Measurements from ENCODE around the gene ZBTB4. TPM values are rescaled to one million over a fixed set of nuclear protein-coding genes. Genes with fewer than 3 reads are reported as not detected.

Gene ZBTB4
- total and polyA plus RNA-seq, 2 donors from 2014 or later = 23.2 to 64.8 TPM

DNA sequence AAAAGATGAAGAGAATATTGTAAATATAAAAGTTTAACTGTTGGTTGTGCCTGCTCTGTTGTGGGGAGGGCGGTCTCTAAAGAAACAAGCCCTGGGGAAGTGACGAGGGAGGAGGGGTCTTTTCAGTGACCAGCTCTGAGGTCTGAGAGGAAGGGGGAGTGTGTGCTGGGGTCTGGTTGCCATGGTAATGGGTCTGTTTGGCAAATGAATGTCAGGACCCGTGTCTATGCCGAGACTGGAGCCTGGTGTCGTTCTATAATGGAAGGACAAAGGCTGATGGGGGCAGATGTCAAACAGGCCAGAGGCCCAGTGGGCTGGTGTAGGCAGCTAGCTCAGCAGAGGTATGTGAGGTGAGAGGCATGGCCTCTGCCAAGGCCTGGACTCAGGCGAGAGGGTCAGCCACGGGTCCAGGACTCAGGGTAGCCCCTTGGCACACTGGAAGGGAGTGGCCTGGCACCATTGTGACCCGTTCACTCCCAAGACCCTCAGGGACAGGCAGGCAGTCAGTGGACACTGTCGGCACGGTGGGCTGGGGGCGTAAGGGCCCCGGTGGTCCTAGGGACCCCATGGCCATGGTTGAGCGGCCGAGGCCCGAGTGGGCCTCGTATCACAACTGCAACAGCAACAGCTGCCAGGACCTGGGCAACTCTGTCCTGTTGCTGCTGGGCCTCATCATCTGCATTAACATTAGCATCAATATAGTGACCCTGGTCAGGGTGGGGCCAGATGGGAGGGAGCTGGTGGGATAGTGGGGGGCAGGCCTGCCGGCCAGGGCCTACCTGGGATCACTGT, 59.4 kb downstream of the ZBTB4 start, which contains the start of gene SPEM1:
SPEM1 (plus strand) TSS at position 506 of the 792 bp plus-strand sequence; CDS start at position 567, 61 bp downstream.
- H3K9ac ChIP-seq (ENCODE audit: low read length in 3 of 3) = no peak within 1 kb of the TSS
- FAIRE-seq (no peak), DNase-seq (peak in 4 of 5 donors; percentile 72 to 81 (median 77))
- TF ChIP-seq, protein P1, sequence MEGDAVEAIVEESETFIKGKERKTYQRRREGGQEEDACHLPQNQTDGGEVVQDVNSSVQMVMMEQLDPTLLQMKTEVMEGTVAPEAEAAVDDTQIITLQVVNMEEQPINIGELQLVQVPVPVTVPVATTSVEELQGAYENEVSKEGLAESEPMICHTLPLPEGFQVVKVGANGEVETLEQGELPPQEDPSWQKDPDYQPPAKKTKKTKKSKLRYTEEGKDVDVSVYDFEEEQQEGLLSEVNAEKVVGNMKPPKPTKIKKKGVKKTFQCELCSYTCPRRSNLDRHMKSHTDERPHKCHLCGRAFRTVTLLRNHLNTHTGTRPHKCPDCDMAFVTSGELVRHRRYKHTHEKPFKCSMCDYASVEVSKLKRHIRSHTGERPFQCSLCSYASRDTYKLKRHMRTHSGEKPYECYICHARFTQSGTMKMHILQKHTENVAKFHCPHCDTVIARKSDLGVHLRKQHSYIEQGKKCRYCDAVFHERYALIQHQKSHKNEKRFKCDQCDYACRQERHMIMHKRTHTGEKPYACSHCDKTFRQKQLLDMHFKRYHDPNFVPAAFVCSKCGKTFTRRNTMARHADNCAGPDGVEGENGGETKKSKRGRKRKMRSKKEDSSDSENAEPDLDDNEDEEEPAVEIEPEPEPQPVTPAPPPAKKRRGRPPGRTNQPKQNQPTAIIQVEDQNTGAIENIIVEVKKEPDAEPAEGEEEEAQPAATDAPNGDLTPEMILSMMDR (IDR thresholded peaks at IDR 0.05; ENCODE audit: borderline replicate concordance, extremely low read depth, insufficient read depth) = no peak
- no peaks in the 10 kb centered on the region for H3K4me1 ChIP-seq (ENCODE audit: control insufficient read depth in 2 of 3, insufficient read depth in 2 of 3, low read depth in 1 of 3, low read length in 3 of 3)
- no peaks in the 10 kb centered on the region for H3K9me3 ChIP-seq (ENCODE audit: control insufficient read depth in 2 of 3, insufficient read depth in 1 of 3, low read length in 3 of 3)
- no peak within 1 kb of the TSS for H3K4me3 ChIP-seq (ENCODE audit: low read length in 3 of 3)
- H3K36me3 ChIP-seq (ENCODE audit: control insufficient read depth in 2 of 3, insufficient read depth in 3 of 3, low read length in 3 of 3) = no peaks in the 10 kb centered on the region
- H3K27ac ChIP-seq (ENCODE audit: low read depth in 2 of 2, low read length in 2 of 2) = no peak within 1 kb of the TSS
- no peaks in the 10 kb centered on the region for H3K27me3 ChIP-seq (ENCODE audit: control insufficient read depth, insufficient read depth, low read length)
- intact Hi-C loops (cut with DNase I) = no loop called here

DNA sequence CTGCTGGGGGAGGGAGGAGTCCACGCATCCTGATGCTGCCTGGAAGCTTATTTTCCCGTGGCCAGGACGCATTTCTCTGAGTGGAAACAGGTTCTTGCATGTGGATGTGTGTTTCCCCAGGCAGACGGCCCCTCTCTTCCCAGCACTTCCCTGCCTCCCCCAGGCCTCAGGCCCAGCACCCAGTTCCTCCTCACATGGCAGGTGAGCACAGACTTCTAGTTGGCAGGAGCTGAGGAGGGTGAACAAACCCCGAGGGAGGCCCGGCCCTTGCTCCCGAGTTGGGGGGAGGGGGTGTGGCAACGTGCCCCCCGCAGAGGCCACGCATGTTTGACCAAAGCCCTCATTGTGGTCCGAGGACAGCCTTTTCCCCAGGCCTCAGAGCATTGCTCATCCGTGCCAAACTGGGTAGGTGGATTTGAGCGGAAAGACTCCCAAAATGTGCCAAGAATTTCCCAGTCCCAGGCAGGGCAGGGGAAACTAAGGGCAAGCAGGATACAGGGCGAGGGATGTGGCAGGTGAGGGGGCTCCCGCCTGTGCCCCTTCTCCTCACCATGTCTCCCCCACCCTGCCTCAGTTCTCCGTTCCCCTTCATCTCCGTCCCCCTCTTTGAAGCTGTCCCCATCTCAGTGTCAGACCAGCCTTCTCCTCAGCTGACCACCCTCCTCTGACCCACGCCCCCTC, 60.8 kb downstream of the ZBTB4 start:
- no peak overlapping the region for H3K4me3 ChIP-seq (ENCODE audit: low read length in 3 of 3)
- DNase-seq (no peak), FAIRE-seq (no peak)
- no peaks in the 10 kb centered on the region for H3K36me3 ChIP-seq (ENCODE audit: control insufficient read depth in 2 of 3, insufficient read depth in 3 of 3, low read length in 3 of 3)
- H3K27me3 ChIP-seq (ENCODE audit: control insufficient read depth, insufficient read depth, low read length) = no peaks in the 10 kb centered on the region
- no peak overlapping the region for H3K9ac ChIP-seq (ENCODE audit: low read length in 3 of 3)
- intact Hi-C loops (cut with DNase I) = no loop called here
- H3K4me1 ChIP-seq (ENCODE audit: control insufficient read depth in 2 of 3, insufficient read depth in 2 of 3, low read depth in 1 of 3, low read length in 3 of 3) = no peaks in the 10 kb centered on the region
- no peaks in the 10 kb centered on the region for H3K9me3 ChIP-seq (ENCODE audit: control insufficient read depth in 2 of 3, insufficient read depth in 1 of 3, low read length in 3 of 3)
- H3K27ac ChIP-seq (ENCODE audit: low read depth in 2 of 2, low read length in 2 of 2) = no peak overlapping the region
- TF ChIP-seq, protein P1 (IDR thresholded peaks at IDR 0.05; ENCODE audit: borderline replicate concordance, extremely low read depth, insufficient read depth) = no peak

DNA sequence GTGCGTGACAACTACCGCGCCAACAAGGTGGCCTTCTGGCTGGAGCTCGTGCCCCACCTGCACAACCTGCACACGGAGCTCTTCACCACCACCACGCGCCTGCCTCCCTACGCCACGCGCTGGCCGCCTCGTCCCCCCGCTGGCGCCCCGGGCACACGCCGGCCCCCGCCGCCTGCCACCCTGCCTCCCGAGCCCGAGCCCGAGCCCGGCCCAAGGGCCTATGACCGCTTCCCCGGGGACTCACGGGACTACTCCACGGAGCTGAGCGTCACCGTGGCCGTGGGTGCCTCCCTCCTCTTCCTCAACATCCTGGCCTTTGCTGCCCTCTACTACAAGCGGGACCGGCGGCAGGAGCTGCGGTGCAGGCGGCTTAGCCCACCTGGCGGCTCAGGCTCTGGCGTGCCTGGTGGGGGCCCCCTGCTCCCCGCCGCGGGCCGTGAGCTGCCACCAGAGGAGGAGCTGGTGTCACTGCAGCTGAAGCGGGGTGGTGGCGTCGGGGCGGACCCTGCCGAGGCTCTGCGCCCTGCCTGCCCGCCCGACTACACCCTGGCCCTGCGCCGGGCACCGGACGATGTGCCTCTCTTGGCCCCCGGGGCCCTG, 62.3 kb downstream of the ZBTB4 start:
- Histone ChIP-seq H3K36me3 (ENCODE audit: control insufficient read depth in 2 of 3, insufficient read depth in 3 of 3, low read length in 3 of 3) (no peaks in the 10 kb centered on the region), H3K27ac (ENCODE audit: low read depth in 2 of 2, low read length in 2 of 2) (no peak overlapping the region), H3K4me3 (ENCODE audit: low read length in 3 of 3) (no peak overlapping the region), H3K4me1 (ENCODE audit: control insufficient read depth in 2 of 3, insufficient read depth in 2 of 3, low read depth in 1 of 3, low read length in 3 of 3) (no peaks in the 10 kb centered on the region), H3K9ac (ENCODE audit: low read length in 3 of 3) (no peak overlapping the region), H3K27me3 (ENCODE audit: control insufficient read depth, insufficient read depth, low read length) (no peaks in the 10 kb centered on the region), H3K9me3 (ENCODE audit: control insufficient read depth in 2 of 3, insufficient read depth in 1 of 3, low read length in 3 of 3) (no peaks in the 10 kb centered on the region)
- intact Hi-C loops (cut with DNase I) = no loop called here
- TF ChIP-seq, protein P1 (IDR thresholded peaks at IDR 0.05; ENCODE audit: borderline replicate concordance, extremely low read depth, insufficient read depth) = no peak
- DNase-seq = no peak
- no peak for FAIRE-seq

All from kidney (tissue), 14 donors.